ENCODE results near the gene VPS26C. TPM values are rescaled to one million over a fixed set of nuclear protein-coding genes. Genes with fewer than 3 reads are reported as not detected.
"Not testable (repeated sequence)": the region's sequence is repeated elsewhere in the genome, so short reads cannot be mapped to it uniquely, and the experiment has no call there.

The VPS26C gene
- total RNA-seq, 1 donor: 76.6 TPM

DNA sequence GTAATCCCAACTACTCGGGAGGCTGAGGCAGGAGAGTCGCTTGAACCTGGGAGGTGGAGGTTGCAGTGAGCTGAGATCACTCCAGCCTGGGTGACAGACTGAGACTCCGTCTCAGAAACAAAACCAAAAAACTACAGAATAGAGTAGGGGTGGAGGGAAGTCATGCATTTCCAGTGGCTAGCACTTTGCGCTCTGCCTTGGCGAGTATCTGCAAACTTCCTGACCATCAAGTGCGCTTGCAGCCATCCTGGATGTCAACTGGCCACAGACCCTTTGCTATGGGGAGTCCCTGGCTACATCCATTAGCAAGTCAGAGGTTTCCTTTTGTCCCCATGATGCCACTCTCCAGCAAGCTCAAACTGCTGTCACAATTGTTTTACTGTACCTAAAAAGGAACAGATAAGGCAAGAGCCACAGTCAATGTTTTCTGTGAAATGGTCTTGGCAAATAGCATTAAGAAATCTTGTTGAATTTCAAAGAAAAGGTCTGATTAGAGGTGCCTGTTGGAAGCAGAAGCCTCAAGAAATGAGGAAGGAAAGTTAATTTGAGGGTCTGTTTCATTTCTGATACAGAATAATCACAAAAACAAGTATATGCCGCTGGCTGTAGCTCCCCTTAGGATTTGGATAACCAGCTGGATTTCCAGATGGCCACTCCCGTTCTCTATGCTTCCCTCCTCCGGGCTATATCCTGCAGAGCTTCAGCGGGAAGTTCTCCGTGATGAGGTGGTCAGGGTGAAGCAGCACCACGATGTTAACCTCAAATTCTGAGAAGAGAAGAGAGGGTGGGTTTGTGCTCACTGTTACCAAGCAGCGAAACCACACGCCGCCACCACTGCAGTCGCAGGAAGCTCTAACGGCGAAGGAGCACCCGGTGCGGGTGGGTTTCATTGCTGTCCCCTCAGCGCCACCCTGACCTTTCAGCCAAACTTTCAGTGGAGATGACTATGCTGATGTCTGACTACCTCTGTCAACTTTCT is 42.0 kb downstream of the VPS26C start:
- TF ChIP-seq, protein P1, sequence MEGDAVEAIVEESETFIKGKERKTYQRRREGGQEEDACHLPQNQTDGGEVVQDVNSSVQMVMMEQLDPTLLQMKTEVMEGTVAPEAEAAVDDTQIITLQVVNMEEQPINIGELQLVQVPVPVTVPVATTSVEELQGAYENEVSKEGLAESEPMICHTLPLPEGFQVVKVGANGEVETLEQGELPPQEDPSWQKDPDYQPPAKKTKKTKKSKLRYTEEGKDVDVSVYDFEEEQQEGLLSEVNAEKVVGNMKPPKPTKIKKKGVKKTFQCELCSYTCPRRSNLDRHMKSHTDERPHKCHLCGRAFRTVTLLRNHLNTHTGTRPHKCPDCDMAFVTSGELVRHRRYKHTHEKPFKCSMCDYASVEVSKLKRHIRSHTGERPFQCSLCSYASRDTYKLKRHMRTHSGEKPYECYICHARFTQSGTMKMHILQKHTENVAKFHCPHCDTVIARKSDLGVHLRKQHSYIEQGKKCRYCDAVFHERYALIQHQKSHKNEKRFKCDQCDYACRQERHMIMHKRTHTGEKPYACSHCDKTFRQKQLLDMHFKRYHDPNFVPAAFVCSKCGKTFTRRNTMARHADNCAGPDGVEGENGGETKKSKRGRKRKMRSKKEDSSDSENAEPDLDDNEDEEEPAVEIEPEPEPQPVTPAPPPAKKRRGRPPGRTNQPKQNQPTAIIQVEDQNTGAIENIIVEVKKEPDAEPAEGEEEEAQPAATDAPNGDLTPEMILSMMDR (IDR thresholded peaks at IDR 0.05; ENCODE audit: insufficient read depth, low read length): no peak
- no peak for DNase-seq (ENCODE audit: low read depth)
- H3K4me3 ChIP-seq (ENCODE audit: low read depth, low read length): no peak overlapping the region

DNA sequence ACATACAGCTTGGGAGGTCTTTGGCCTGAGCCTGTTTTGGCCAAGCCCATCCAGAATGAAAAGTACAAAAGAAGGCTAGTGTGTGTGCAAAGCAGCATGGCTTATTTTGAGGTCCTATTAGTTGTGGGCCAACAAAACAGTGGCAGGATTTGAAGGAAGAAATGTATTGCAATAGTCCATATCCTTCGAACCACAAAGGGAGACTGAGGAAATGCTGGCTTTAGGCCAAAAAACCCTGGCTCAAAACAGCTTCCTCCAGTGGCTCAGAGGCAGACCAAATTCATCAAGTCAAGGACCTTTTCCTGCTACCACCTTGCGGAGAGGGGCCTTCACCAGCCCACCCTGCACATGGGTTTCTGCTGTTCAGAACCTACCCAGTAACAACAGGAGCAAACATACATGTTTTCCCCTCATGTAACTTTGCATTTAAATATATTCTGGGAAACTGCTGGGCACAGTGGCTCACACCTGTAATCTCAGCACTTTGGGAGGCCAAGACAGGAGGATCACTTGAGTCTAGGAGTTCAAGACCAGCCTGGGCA is 43.3 kb downstream of the VPS26C start:
- DNase-seq (ENCODE audit: low read depth): no peak
- H3K4me3 ChIP-seq (ENCODE audit: low read depth, low read length): no peak overlapping the region
- TF ChIP-seq, protein P1 (IDR thresholded peaks at IDR 0.05; ENCODE audit: insufficient read depth, low read length): no peak

DNA sequence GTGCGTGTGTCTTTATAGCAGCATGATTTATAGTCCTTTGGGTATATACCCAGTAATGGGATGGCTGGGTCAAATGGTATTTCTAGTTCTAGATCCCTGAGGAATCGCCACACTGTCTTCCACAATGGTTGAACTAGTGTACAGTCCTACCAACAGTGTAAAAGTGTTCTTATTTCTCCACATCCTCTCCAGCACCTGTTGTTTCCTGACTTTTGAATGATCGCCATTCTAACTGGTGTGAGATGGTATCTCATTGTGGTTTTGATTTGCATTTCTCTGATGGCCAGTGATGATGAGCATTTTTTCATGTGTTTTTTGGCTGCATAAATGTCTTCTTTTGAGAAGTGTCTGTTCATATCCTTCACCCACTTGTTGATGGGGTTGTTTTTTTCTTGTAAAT is 44.9 kb downstream of the VPS26C start:
- not testable (repeated sequence) for DNase-seq (ENCODE audit: low read depth); H3K4me3 ChIP-seq (ENCODE audit: low read depth, low read length)

DNA sequence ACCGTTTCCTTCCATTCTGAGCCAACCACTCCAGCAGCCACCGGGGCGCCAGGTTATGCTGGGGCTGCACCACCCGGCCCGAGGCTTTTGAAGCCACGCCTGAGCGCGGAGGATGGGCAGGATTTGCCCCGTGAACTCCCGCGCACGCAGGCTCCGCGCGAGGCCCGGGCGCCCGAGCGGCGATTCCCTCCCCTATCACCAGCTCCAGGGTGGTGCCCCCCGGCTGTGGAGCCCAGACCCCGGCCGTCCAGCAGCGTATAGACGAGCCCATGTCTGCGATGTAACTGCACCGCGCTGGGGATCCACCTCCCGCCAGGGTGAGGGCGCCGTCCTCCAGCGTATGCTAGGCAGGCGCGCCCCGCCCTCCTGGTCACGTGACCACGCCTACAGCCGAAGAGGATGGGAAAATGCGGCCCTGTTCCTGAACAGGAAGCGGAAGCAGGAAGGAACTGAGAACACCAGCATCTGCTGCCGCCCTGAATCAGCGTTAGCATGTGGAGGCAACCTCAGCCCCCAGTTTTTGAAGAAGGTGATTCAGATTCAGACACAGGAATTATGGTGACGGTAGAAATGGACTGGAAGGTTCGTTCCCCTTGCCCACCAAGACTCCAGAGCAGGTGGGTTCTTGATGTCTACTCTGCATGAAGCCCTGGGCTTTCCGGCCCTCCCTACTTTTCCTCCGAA is 46.0 kb downstream of the VPS26C start:
- peak; percentile 85 for DNase-seq (ENCODE audit: low read depth)
- TF ChIP-seq, protein P1 (IDR thresholded peaks at IDR 0.05; ENCODE audit: insufficient read depth, low read length): peak; percentile 57
- peak overlapping the region; percentile 71 for H3K4me3 ChIP-seq (ENCODE audit: low read depth, low read length)

DNA sequence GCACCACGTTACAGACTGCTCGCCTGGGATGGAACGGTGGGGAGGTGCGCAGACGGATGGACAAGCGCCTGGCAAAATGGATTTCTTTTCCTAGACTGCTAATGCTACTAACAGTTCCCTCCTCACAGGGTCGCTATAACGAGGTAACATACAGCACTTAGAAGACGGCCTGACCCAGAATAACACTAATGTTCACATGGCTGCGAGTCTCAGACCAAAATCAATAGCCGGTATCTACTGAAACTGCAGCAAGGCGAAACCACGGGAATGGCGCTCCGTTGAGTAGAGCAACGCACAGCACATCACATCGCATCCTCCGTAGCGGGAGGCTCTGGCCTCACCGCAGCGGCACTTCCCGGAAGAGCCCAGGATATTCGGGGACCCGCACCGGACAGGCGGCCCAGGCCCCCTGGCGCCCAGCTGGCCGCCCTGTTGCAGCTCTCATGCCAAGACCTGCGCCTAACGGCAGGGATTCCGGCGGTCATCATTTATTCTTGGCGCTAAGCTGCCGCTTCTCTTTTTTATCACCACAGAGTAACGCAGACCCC is 46.6 kb downstream of the VPS26C start:
- peak overlapping the region; percentile 71 for H3K4me3 ChIP-seq (ENCODE audit: low read depth, low read length)
- DNase-seq (ENCODE audit: low read depth): peak; percentile 61
- TF ChIP-seq, protein P1 (IDR thresholded peaks at IDR 0.05; ENCODE audit: insufficient read depth, low read length): peak; percentile 30

DNA sequence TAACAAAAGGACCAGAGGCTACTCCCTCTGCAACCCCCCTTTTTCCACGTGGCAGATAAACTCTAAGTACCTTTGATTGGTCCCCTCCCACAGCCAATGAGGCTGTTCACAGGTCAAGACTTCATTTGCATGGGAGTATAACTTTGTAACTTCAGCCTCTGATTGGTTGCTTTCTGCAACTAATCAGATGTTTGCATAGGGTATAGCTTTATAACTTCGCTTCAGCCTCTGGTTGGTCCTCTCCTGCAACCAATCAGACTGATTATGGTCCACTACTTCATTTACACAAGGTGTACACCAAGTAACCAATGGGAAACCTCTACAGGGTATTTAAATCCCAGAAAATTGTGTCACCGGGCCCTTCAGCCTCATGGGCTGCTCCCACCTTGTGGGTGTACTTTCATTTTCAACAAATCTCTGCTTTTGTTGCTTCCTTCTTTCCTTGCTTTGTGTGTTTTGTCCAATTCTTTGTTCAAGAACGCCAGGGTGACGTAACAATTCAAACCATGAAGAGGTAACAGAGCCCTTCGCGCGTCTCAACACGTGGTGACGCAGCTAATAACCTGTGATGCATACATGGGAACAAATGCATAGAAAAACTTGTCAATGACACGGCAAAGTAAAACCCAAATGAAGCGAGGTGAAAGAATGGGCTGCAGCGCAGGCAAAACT is 47.2 kb downstream of the VPS26C start:
- H3K4me3 ChIP-seq (ENCODE audit: low read depth, low read length): peak overlapping the region; percentile 71
- TF ChIP-seq, protein P1 (IDR thresholded peaks at IDR 0.05; ENCODE audit: insufficient read depth, low read length): no peak
- peak; percentile 6 for DNase-seq (ENCODE audit: low read depth)
